Activated T-cell treated with anti-CD3 and anti-CD28 coated beads, Interleukin-2, amount 50 U/mL, for 24 hours (primary cell): ENCODE results near the gene TMEM184A.

Experiments
- DNase-seq: peaks from one replicate; pipeline ENCODE4 v3.0.0-alpha.2; 2020
- H3K27ac Mint-ChIP-seq: 2 replicates; pipeline ENCODE4 v1.8.0; 2020; ENCODE audit warnings: mild to moderate bottlenecking, mixed read lengths
- H3K27me3 Mint-ChIP-seq: 2 replicates; pipeline ENCODE4 v1.8.0; 2020; ENCODE audit warnings: mixed read lengths
- H3K36me3 Mint-ChIP-seq: 2 replicates; pipeline ENCODE4 v1.8.0; 2020; ENCODE audit warnings: low read depth, mixed read lengths
- H3K4me1 Mint-ChIP-seq: 2 replicates; pipeline ENCODE4 v1.8.0; 2020; ENCODE audit warnings: low read depth, mixed read lengths
- H3K4me3 Mint-ChIP-seq: 2 replicates; pipeline ENCODE4 v1.8.0; 2020; ENCODE audit warnings: mild to moderate bottlenecking, moderate library complexity, mixed read lengths
- H3K9me3 Mint-ChIP-seq: 2 replicates; pipeline ENCODE4 v1.8.0; 2020; ENCODE audit warnings: mixed read lengths

The TMEM184A gene

DNA sequence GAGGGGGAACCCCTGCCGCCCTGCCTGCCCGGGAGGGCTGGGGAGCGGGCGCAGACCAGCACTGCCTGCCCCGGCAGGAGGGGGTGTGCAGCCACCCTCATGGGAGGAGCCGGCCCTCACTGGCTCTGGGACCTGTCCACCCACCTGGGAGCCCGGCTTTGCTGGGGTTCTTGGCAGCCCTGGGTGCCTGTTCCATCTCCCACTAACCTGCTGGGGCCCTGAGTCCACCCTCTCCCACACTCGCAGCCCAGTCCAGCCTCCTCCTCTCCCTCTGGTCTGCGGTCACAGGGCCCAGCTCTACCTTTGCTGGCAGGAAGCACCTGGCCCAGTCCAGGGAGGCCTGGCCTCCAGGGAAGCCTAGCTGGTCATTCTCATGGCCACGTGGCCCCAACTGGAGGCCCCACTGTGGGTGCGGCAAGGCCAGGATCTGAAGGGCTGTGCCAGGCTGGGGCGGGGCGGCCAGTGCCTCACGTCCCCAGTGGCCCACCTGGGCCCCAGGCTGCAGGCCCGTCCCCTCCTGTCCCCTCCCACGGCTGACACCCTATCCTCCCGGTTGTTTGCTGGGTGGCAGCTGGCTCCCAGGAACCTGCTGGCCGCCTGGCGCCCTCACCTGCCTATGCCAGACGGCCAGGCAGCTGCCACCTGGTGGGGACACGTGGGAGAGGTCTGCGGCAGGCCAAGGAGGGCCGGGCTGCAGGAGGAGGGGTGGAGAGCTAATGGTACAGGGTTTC is at the start of gene TMEM184A:
TSS of gene TMEM184A (minus strand) at position 393 of the 731 bp plus-strand sequence. CDS start 721 bp downstream, outside the sequence.
- Mint-ChIP-seq H3K4me1 (peaks cover 3% of the 10 kb centered on the region), H3K27ac (no peak within 1 kb of the TSS), H3K9me3 (no peaks in the 10 kb centered on the region), H3K36me3 (no peaks in the 10 kb centered on the region), H3K27me3 (no peaks in the 10 kb centered on the region), H3K4me3 (no peak within 1 kb of the TSS)
- DNase-seq: peak; percentile 57

DNA sequence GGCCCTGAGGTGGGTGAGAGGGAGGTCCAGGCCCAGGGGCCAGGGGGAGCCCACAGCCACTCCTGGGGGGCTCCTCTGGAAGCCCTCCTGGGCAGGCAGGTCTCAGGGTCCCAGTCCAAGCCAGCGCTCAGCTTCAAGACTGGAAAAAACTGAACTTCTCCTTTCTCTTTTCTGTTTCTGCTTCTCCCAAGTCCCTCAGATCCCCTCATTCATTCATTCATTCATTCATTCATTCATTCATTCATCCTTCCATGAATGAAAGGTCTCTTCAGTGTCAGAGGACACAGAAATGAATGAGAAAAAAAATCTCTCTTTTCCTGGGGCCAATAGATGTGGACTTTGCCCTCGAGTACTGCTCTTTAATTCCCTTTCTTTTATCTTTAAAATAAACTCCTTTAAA is 48.4 kb upstream of the TMEM184A start:
- no peaks in the 10 kb centered on the region for H3K4me1 Mint-ChIP-seq

DNA sequence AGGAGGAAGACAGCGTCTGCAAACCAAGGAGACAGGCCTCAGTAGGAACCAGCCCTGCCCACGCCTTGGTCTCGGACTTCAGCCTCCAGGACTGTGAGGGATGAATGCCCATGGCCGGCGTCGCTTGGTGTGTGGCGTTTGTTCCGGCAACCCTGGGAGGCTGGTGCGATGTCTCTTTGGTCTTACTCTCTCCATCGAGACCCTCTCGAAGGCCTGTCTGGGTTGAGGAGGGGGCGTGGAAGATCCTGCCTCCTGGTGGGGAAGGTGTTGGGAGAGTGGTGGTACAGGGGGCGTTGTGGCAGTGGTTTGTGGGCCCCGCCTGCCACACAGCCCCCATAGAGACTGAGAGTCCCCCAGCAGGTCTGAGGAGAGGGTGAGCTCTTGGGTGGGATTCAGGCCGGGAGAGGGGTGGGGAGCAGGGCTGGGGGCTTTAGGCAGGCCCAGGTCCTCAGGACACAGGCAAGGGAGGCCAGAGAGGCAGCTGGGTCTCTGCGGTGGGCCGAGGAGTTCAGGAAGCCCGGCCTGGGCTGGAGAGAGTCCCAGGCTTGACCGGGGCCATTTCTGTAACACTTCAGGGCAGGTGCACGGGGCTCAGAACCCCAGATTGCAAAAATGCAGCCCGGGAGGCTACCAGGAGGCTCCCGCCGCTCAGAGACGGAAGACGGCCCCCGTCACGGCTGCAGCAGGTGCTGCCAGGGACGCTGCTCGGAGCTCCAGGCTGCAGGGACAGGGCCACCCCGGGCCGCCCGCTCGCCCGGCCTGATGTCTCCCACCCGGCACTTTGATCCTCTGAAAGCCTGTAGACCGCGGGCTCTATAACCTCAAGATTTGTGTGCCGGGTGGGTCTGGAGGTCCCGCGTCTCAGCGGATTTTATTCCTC is 47.6 kb upstream of the TMEM184A start:
- Mint-ChIP-seq H3K4me1 (no peaks in the 10 kb centered on the region), H3K36me3 (no peaks in the 10 kb centered on the region), H3K9me3 (no peaks in the 10 kb centered on the region), H3K27me3 (peaks cover 24% of the 10 kb centered on the region), H3K27ac (no peak overlapping the region), H3K4me3 (no peak overlapping the region)
- no peak for DNase-seq

More for the DNA sequence above, 48.4 kb upstream of the TMEM184A start:
- DNase-seq: no peak
- H3K27ac Mint-ChIP-seq: no peak overlapping the region
- no peaks in the 10 kb centered on the region for H3K36me3 Mint-ChIP-seq
- H3K4me3 Mint-ChIP-seq: no peak overlapping the region
- peaks cover 24% of the 10 kb centered on the region for H3K27me3 Mint-ChIP-seq
- H3K9me3 Mint-ChIP-seq: no peaks in the 10 kb centered on the region

DNA sequence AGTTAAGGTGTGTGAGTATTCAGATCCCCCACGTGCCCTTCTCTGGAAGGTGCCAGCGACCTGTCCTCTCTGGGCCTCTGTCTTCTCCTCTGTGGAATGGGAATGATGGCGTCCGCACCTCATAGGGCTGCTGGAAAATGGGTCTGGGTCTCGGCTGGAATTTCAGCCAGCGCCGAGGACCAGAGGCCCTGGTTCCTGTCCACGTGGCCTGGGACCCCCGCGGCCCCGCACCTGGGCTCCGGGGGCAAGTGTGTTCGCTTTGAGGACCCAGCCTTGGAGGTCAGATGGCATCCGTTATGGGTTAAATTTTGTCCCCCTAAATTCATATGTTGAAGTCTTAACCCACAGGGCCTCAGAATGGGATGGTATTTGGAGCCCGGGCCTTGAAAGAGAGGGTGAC is 46.4 kb upstream of the TMEM184A start:
- Mint-ChIP-seq H3K4me3 (no peak overlapping the region), H3K9me3 (no peaks in the 10 kb centered on the region), H3K4me1 (no peaks in the 10 kb centered on the region), H3K27ac (no peak overlapping the region), H3K36me3 (no peaks in the 10 kb centered on the region), H3K27me3 (peaks cover 22% of the 10 kb centered on the region)
- no peak for DNase-seq

DNA sequence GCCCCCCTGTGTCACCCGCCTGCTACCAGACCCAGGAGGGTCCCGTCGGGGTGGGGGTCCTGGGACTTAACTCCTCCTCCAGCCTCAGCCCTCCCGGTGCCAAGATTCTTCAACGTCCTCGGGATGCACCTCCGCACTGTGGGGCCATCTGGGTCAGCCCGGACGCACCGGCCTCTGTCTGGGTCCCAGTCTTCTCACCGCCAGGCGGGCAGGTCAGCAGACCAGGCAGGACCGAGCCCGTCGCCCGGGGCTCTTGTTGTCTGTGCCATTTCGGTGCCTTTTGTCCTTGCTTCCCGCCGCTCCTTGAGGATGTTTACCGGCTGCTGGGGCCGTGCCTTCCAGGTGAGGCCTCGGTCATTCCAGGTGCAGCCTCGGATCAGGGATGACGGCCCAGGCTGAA is 46.0 kb upstream of the TMEM184A start:
- no peak for DNase-seq
- peaks cover 18% of the 10 kb centered on the region for H3K27me3 Mint-ChIP-seq
- H3K9me3 Mint-ChIP-seq: no peaks in the 10 kb centered on the region
- no peaks in the 10 kb centered on the region for H3K36me3 Mint-ChIP-seq
- H3K4me3 Mint-ChIP-seq: no peak overlapping the region
- H3K4me1 Mint-ChIP-seq: no peaks in the 10 kb centered on the region
- no peak overlapping the region for H3K27ac Mint-ChIP-seq

DNA sequence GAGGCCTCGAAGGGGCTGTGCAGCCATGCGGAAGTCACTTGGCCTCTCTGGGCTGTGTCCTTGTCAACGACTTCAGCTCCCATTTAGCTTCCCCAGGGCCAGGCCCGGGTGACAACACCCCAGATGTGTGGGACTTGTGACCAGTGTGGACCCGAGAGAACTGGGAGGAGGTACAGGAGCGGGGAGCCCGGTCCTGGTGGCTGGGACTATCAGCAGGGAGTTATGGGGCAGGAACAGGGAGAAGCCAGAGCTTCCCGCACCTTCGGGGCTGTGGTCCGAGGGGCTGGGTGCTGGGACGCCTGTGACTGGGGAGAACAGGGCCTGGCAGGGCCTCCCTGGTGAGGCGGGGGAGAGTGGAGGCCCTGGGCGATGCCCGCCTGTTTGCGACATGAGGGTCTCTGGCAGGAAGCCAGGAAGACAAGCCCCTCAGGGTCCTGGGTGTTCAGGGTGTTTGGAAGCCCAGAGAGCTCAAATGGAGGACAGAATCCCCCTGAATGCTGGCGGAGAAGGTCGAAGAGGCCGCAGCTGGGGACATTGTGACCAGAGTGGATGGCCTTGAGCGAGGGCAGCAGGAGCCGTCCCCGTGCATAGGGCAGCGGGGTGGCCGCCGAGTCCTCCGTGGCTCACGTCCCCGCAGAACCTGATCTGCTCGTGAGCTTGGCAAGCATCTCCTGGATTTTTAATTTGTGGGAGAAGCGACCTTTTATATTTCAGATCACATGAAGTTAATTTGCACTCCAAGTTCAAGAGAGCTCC is 43.8 kb upstream of the TMEM184A start:
- DNase-seq: no peak
- H3K27me3 Mint-ChIP-seq: peaks cover 22% of the 10 kb centered on the region

DNA sequence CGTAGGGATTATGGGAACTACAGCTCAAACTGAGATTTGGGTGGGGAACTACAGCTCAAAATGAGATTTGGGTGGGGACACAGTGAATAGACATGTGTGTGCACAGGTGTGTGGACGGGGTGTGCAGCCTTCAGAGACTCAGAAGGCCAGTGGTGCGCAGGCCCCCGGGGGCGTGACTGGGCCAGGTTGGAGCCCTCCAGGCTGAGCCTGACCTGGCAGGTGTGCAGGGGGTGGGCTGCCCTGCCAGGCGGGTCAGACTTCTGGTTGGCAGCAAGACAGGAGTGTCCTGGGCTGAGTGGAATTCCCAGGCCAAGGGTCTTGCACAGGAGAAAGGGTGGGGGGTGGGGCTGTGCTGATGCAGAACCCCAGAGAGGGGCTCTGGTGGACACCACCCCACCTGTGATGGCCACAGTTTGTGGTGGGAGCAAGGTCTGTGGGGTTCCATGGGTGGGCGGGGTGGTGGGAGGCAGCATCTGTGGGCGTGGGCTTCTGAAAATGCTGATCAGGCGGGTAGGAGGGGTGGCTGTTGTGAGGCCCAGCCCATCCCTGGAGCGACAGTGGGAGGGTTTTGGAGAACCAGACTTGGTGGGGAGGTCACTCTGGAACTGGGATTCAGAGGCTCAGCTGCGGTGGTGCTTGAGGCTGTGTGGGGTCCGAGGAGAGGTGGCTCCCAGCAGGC is 43.1 kb upstream of the TMEM184A start:
- Mint-ChIP-seq H3K4me3 (no peak overlapping the region), H3K4me1 (no peaks in the 10 kb centered on the region), H3K27me3 (peaks cover 22% of the 10 kb centered on the region), H3K36me3 (no peaks in the 10 kb centered on the region), H3K9me3 (no peaks in the 10 kb centered on the region), H3K27ac (no peak overlapping the region)
- no peak for DNase-seq

More for the DNA sequence above, 43.8 kb upstream of the TMEM184A start:
- H3K9me3 Mint-ChIP-seq: no peaks in the 10 kb centered on the region
- no peak overlapping the region for H3K4me3 Mint-ChIP-seq
- no peaks in the 10 kb centered on the region for H3K4me1 Mint-ChIP-seq
- H3K27ac Mint-ChIP-seq: no peak overlapping the region
- no peaks in the 10 kb centered on the region for H3K36me3 Mint-ChIP-seq

DNA sequence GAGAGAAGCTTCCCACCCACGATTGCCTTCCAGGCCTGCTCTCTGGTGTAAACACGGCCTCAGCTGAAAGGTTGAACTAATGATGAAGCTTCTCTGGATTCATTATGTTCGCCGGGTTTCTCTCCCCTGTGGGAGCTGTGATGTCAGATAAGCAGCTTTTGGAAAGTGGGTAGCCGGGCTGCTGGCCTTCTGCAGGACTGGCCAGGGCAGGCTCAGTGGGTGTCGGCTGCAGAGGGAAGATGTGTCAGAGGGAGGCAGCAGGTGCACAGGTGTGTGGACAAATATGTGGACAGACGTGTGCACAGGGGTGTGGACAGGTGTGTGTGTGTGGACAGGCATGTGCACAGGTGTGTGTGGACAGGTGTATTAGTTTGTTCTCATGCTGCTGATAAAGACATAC is 42.3 kb upstream of the TMEM184A start:
- H3K27me3 Mint-ChIP-seq: peaks cover 23% of the 10 kb centered on the region
- no peak for DNase-seq
- no peaks in the 10 kb centered on the region for H3K36me3 Mint-ChIP-seq
- peaks cover under 1% of the 10 kb centered on the region for H3K4me1 Mint-ChIP-seq
- H3K27ac Mint-ChIP-seq: no peak overlapping the region
- no peak overlapping the region for H3K4me3 Mint-ChIP-seq
- H3K9me3 Mint-ChIP-seq: no peaks in the 10 kb centered on the region

DNA sequence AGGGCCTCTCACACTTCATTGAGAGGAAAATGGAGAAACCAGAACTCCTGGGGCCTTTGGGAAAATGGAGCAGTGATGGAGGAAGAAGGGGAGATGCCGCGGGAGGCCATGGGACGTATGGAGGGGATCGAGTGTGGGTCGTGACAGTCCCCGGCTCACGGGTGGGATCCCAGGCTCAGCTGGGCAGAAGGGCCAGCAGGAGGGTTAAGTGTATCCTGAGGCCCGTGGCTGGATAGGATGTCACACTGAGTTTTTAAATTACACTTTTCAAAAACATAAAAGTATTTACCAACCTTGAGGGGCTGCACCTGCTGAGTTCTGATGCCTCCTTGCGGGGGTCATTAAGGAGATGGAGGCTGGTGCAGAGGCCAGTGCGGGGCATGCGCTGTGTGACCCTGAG is 41.8 kb upstream of the TMEM184A start:
- peaks cover 24% of the 10 kb centered on the region for H3K27me3 Mint-ChIP-seq
- no peaks in the 10 kb centered on the region for H3K36me3 Mint-ChIP-seq

DNA sequence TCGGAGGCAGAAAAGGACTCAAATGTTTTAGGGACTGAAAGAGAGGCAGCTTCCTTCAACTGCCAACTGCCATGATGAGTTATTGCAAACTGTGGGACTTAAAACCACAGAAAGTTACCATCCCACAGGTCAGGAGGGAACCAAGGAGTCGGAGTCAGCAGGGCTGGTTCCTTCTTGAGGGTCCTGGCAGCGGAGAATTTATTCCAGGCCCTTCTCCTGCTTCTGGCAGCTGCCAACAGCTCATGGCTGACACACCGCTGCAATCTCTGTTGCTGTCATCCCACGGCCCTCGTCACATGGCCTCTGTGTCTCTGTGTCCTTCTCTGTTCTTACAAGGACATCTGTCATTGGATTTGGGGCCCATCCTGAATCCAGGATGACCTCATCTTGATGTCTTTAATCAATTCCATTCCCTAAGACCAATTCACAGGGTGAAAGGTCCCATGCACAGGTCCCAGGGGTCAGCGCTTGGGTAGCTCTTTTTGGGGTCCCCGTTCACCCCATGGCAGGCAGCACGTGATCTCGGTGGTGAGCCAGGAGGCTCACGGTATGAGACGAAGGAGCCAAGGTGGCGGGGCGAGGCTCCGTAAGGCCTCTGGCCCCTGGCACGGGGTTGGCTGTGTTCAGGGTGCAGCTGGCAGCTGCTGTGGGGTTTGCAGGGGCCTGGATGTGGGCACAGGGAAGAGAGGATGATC is 41.2 kb upstream of the TMEM184A start:
- Mint-ChIP-seq H3K27ac (no peak overlapping the region), H3K36me3 (no peaks in the 10 kb centered on the region), H3K9me3 (no peaks in the 10 kb centered on the region), H3K4me3 (no peak overlapping the region), H3K27me3 (peaks cover 30% of the 10 kb centered on the region), H3K4me1 (peaks cover 11% of the 10 kb centered on the region)
- no peak for DNase-seq

More for the DNA sequence above, 41.8 kb upstream of the TMEM184A start:
- Mint-ChIP-seq H3K4me3 (no peak overlapping the region), H3K4me1 (peaks cover 5% of the 10 kb centered on the region), H3K27ac (no peak overlapping the region), H3K9me3 (no peaks in the 10 kb centered on the region)
- no peak for DNase-seq

DNA sequence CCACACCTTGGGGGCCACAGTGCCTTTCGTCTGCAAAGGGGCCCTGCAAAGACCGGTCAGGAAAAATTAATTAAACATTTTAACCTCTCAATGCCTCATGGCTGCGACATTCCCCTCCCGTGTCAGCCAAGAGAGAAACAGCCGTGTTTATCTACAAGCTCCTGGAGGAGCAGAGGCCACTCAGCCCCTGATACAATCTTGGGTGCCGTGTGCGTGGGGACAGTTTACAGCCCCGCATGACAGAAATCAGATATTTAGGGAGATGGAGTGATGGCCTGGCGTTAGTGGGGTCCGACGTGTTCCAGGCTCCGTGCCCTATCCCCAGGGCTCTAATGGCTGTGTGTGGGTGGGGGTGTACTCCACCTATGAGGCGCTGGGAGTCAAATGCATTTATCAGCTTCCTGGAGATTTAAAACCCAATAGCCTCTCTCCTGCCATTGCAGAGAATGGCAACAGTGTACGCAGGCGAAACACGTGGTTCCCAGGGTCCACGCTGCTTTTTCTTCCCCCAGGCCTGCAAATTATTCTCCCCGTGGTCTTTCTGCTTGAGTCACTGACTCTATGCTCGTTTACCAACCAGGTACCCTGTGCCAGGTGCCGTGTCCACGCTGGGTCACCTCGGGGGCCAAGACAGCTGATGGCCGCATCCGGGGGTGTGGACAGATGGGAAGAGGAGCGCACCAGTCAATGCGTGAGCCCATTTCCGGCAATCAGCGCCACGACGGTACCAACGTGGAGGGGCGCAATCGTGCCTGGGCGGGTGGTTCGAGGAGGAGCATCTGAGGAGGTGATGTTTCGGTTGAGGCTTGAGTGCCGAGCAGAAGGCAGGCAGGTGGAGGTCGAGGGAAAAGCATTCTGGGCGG is 40.4 kb upstream of the TMEM184A start:
- Mint-ChIP-seq H3K27me3 (peaks cover 37% of the 10 kb centered on the region), H3K4me1 (peaks cover 19% of the 10 kb centered on the region), H3K36me3 (no peaks in the 10 kb centered on the region), H3K9me3 (no peaks in the 10 kb centered on the region), H3K27ac (no peak overlapping the region), H3K4me3 (no peak overlapping the region)
- DNase-seq: no peak

DNA sequence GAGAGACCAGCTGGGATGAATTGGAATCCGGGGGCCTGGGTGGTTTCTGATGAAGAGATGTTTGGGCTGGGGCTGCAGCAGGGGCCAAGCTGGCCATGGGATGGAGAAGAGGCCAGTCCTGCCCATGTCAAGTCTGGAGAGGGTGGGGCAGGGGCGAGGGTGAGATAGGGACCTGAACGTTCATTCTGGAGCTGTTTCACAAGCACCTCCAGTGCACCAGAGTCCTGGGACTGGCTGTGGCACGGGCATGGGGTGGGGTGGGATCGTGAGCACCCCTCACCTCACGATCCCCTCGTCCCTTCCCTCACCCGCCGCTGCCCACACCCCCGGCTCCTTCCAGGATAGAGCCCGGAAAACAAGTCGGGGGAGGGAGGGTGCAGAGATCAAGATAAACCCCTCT is 39.6 kb upstream of the TMEM184A start:
- no peak overlapping the region for H3K27ac Mint-ChIP-seq
- no peak for DNase-seq
- H3K9me3 Mint-ChIP-seq: no peaks in the 10 kb centered on the region
- no peak overlapping the region for H3K4me3 Mint-ChIP-seq
- H3K27me3 Mint-ChIP-seq: peaks cover 45% of the 10 kb centered on the region
- H3K4me1 Mint-ChIP-seq: peaks cover 25% of the 10 kb centered on the region
- H3K36me3 Mint-ChIP-seq: no peaks in the 10 kb centered on the region

DNA sequence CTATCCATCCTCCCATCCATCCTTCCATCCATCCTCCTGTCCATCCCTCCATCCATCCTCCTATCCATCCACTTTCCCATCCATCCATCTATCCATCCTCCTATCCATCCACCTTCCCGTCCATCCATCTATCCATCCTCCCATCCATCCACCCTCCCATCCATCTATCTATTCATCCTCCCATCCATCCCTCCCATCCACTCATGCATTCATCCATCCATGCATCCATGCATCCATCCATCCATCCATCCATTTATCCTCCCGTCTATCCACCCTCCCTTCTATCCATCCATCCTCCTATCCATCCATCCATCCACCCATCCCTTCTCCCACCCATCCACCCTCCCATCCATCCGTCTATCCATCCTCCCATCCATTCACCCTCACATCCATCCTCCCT is 39.0 kb upstream of the TMEM184A start:
- H3K36me3 Mint-ChIP-seq: no peaks in the 10 kb centered on the region
- no peak for DNase-seq
- no peak overlapping the region for H3K4me3 Mint-ChIP-seq
- peaks cover 51% of the 10 kb centered on the region for H3K27me3 Mint-ChIP-seq
- no peaks in the 10 kb centered on the region for H3K9me3 Mint-ChIP-seq
- H3K27ac Mint-ChIP-seq: no peak overlapping the region
- peaks cover 25% of the 10 kb centered on the region for H3K4me1 Mint-ChIP-seq
